ENCODE measurements around the gene ETFA.
A peak's percentile ranks its signal among the peaks of the same experiment; 100 is the strongest.

The ETFA gene

GRCh38 chr15:76353903-76354302 is 42.6 kb upstream of the ETFA start:
- no peak for TF ChIP-seq CTCF (IDR thresholded peaks at IDR 0.05; ENCODE audit: unreplicated experiment in 3 of 3)
- peaks cover 48% of the 10 kb centered on the region for H3K27me3 Mint-ChIP-seq (ENCODE audit: low read depth)
- H3K27ac Mint-ChIP-seq: no peak overlapping the region
- no peak overlapping the region for H3K4me3 Mint-ChIP-seq
- no peaks in the 10 kb centered on the region for H3K4me1 Mint-ChIP-seq
- H3K36me3 Mint-ChIP-seq (ENCODE audit: low read depth): peaks cover 10% of the 10 kb centered on the region
- no peaks in the 10 kb centered on the region for H3K9me3 Mint-ChIP-seq

- H3K9me3 Mint-ChIP-seq: no peaks in the 10 kb centered on the region
- TF ChIP-seq CTCF (IDR thresholded peaks at IDR 0.05; ENCODE audit: unreplicated experiment in 3 of 3): no peak
- no peaks in the 10 kb centered on the region for H3K4me1 Mint-ChIP-seq
- H3K27me3 Mint-ChIP-seq (ENCODE audit: low read depth): peaks cover 56% of the 10 kb centered on the region
- H3K27ac Mint-ChIP-seq: no peak overlapping the region
- no peak overlapping the region for H3K4me3 Mint-ChIP-seq
- H3K36me3 Mint-ChIP-seq (ENCODE audit: low read depth): peaks cover 10% of the 10 kb centered on the region
These were observed 41.8 kb upstream of the ETFA start for GRCh38 chr15:76353023-76353577.

- peaks cover 11% of the 10 kb centered on the region for H3K4me1 Mint-ChIP-seq
These were observed 38.2 kb upstream of the ETFA start for GRCh38 chr15:76349301-76350070.

GRCh38 chr15:76347482-76348055 is 36.3 kb upstream of the ETFA start:
- peaks cover 13% of the 10 kb centered on the region for H3K36me3 Mint-ChIP-seq (ENCODE audit: low read depth)
- no peak for TF ChIP-seq CTCF (IDR thresholded peaks at IDR 0.05; ENCODE audit: unreplicated experiment in 3 of 3)
- peaks cover 11% of the 10 kb centered on the region for H3K4me1 Mint-ChIP-seq
- H3K27ac Mint-ChIP-seq: no peak overlapping the region
- peaks cover 93% of the 10 kb centered on the region for H3K27me3 Mint-ChIP-seq (ENCODE audit: low read depth)
- peaks cover 2% of the 10 kb centered on the region for H3K9me3 Mint-ChIP-seq
- H3K4me3 Mint-ChIP-seq: peak overlapping the region; percentile 61 to 66 (median 64)

More at GRCh38 chr15:76349301-76350070, 38.2 kb upstream of the ETFA start:
- Mint-ChIP-seq H3K27ac (no peak overlapping the region), H3K36me3 (ENCODE audit: low read depth) (peaks cover 13% of the 10 kb centered on the region), H3K9me3 (no peaks in the 10 kb centered on the region), H3K27me3 (ENCODE audit: low read depth) (peaks cover 81% of the 10 kb centered on the region), H3K4me3 (no peak overlapping the region)
- no peak for TF ChIP-seq CTCF (IDR thresholded peaks at IDR 0.05; ENCODE audit: unreplicated experiment in 3 of 3)

GRCh38 chr15:76346669-76347481 is 35.6 kb upstream of the ETFA start:
- peaks cover 13% of the 10 kb centered on the region for H3K36me3 Mint-ChIP-seq (ENCODE audit: low read depth)

More at GRCh38 chr15:76346669-76347481, 35.6 kb upstream of the ETFA start:
- TF ChIP-seq CTCF (IDR thresholded peaks at IDR 0.05; ENCODE audit: unreplicated experiment in 3 of 3): no peak
- Mint-ChIP-seq H3K27ac (no peak overlapping the region), H3K4me3 (peak overlapping the region; percentile 62 to 75 (median 65)), H3K9me3 (peaks cover 2% of the 10 kb centered on the region), H3K4me1 (peaks cover 15% of the 10 kb centered on the region), H3K27me3 (ENCODE audit: low read depth) (peaks cover 91% of the 10 kb centered on the region)

All from nephron (organoid).